ENCODE measurements around the gene ACTR1A. TPM values are rescaled to one million over a fixed set of nuclear protein-coding genes. Genes with fewer than 3 reads are reported as not detected.

ACTR1A gene
- total RNA-seq, 1 donor from 2014 or later, result 88.0 TPM

DNA sequence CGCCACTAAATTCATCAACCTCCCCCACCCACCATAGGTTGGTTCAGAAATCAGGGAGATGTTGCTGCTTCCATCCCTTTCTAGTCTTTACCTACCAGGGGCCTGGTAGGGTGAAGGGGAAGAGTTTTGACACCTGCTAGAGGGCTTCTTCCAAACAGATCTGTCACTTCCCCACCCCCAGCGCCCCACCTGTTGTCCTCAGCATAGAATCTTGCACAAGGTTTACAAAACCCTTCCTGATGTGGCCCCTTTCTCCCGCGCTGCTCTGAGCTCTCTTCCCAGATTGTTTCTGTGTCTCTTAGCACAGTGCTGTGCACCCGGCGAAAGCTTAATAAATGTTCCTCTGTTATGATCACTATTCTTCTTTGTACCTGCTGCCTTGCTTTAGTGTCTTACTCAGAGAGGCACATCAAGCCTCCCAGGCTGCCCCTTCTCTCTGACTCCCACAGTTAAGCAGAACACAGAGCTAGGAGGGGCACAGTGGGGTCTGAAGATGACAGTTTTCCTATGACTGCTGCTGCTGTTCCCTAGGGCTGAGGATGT is 39.9 kb downstream of the ACTR1A start:
- intact Hi-C loops (cut with DNase I), result no loop called here
- ATAC-seq (no peak), DNase-seq (no peak)
- Histone ChIP-seq H3K27me3 (ENCODE audit: low read depth) (no peaks in the 10 kb centered on the region), H3K27ac (peak overlapping the region; percentile 53), H3K36me3 (no peaks in the 10 kb centered on the region), H3K9me3 (no peaks in the 10 kb centered on the region), H3K4me1 (peaks cover 19% of the 10 kb centered on the region), H3K4me3 (peak overlapping the region; percentile 64)
- TF ChIP-seq, protein P1, sequence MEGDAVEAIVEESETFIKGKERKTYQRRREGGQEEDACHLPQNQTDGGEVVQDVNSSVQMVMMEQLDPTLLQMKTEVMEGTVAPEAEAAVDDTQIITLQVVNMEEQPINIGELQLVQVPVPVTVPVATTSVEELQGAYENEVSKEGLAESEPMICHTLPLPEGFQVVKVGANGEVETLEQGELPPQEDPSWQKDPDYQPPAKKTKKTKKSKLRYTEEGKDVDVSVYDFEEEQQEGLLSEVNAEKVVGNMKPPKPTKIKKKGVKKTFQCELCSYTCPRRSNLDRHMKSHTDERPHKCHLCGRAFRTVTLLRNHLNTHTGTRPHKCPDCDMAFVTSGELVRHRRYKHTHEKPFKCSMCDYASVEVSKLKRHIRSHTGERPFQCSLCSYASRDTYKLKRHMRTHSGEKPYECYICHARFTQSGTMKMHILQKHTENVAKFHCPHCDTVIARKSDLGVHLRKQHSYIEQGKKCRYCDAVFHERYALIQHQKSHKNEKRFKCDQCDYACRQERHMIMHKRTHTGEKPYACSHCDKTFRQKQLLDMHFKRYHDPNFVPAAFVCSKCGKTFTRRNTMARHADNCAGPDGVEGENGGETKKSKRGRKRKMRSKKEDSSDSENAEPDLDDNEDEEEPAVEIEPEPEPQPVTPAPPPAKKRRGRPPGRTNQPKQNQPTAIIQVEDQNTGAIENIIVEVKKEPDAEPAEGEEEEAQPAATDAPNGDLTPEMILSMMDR (IDR thresholded peaks at IDR 0.05), result no peak

DNA sequence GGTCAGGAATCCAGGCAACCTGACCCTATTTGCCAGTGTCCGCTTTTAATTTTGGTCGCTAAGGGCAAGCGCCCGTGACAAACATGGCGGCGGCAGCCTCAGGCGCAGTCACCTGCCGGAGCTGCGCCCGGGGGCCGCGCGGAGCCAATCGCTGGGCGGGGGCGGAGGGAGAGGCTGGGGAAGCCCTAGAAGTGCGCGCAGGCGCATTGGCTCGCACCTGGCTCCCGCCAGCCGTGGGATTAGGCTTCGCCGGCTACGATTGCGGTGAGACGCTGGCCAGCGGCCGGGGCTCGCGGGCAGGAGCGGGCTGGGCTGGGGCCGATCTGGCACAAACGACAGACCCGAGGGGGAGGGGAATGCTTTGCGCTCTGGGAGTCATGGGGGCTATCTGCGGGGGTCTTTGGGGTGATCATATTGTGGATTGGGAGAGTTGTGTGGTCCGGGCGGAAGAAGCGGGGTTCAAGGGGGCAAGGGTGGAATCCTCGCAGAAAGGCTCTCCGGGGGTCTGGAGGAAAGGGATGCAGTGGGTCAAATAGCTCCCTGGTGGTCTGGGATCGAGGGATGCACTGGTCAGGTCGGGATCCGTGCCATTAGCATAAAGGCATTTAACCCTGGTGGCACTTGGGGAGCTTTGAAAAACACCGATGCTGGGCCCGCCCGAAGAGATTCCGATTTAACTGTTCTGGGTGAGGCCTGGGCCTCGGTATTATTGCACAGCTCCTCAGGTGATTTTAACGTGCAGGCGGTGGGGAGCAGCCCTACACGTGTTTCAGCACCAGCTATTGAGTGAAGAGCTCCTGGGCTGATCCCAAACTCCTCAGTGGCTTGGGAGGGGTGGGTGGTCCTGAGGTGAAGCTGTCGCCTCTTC is 41.1 kb downstream of the ACTR1A start:
- TF ChIP-seq, protein P1 (IDR thresholded peaks at IDR 0.05), result no peak
- DNase-seq (peak; percentile 97), ATAC-seq (peak; percentile 98)
- Histone ChIP-seq H3K36me3 (no peaks in the 10 kb centered on the region), H3K27ac (peak overlapping the region; percentile 70), H3K27me3 (ENCODE audit: low read depth) (no peaks in the 10 kb centered on the region), H3K4me3 (peak overlapping the region; percentile 64), H3K4me1 (peaks cover 22% of the 10 kb centered on the region), H3K9me3 (no peaks in the 10 kb centered on the region)
- intact Hi-C loops (cut with DNase I), result no loop called here

DNA sequence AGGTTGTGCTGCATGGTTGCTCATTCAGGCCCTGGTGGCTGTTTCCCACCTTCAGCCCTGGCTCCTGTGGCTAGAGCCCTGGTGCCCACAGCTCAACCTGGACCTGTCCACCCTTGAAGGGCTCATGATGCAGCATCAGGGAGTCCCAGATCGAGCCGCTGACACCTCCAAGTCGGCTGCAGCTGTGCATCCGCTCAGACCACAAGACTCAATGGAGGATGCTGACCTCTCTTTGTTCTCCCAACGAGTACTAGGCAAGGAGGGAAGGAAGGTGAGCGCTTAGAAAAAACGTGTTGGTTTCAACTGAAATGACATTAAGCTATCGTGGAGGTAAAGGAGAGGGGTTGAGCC is 41.7 kb downstream of the ACTR1A start:
- H3K27ac ChIP-seq, result peak overlapping the region; percentile 70
- no peaks in the 10 kb centered on the region for H3K27me3 ChIP-seq (ENCODE audit: low read depth)
- peak in 1 of 2 donors; percentile 4 for ATAC-seq
- TF ChIP-seq, protein P1 (IDR thresholded peaks at IDR 0.05), result no peak
- H3K4me1 ChIP-seq, result peaks cover 28% of the 10 kb centered on the region
- peak overlapping the region; percentile 64 for H3K4me3 ChIP-seq
- intact Hi-C loops (cut with DNase I), result no loop called here
- no peak for DNase-seq
- H3K36me3 ChIP-seq, result no peaks in the 10 kb centered on the region
- H3K9me3 ChIP-seq, result no peaks in the 10 kb centered on the region

DNA sequence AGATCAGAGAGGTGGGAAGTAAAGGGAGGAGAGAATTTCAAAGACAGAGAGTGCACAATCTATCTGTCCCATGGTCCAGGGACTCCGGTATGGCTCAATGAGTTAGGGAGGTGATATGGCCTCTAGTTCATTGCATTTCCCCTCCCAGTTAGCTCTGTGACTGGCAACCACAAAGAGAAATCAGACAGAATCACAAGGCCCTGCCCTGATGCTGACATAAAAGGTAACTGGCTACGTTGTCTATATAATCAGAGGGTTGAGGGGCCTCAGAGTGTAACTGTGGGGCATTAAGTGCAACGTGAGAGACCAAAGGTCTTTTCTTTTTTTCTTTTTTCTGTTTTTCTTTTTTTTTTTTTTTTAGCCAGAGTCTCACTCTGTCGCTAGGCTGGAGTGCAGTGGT is 43.9 kb downstream of the ACTR1A start:
- DNase-seq, result no peak
- TF ChIP-seq, protein P1 (IDR thresholded peaks at IDR 0.05), result no peak
- no peaks in the 10 kb centered on the region for H3K36me3 ChIP-seq
- peaks cover 49% of the 10 kb centered on the region for H3K4me1 ChIP-seq
- H3K4me3 ChIP-seq, result no peak overlapping the region
- ATAC-seq, result no peak
- intact Hi-C loops (cut with DNase I), result no loop called here
- no peak overlapping the region for H3K27ac ChIP-seq
- no peaks in the 10 kb centered on the region for H3K27me3 ChIP-seq (ENCODE audit: low read depth)
- H3K9me3 ChIP-seq, result no peaks in the 10 kb centered on the region

DNA sequence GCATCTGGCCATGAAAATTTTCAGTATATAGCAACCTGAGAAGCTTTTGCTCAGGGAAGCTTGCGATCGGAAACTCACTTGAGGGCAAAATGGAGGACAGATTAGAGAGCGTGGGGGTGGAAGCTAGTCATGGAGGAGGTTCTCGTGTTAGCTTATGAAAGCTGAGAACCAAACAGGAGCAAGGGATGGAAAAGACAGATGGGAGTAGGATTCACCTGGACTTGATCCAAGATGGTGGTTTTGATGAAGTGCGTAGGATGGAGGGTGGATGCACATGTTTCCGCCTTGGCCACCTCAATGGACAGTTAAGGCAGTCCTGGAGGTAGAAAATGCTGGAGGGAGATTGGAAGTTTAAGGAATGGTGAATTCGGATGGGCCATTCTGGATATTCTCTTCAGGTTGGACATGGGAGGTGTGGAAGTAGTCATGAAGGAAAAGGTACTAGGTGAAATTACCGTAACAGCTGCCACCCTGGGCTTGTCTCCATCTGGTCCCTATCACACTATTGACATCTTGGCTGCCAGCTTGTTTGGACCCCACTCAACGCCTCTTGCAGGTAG is 44.8 kb downstream of the ACTR1A start:
- intact Hi-C loops (cut with DNase I), result no loop called here
- TF ChIP-seq, protein P1 (IDR thresholded peaks at IDR 0.05), result no peak

More for the DNA sequence above, 44.8 kb downstream of the ACTR1A start:
- H3K4me3 ChIP-seq, result no peak overlapping the region
- H3K27ac ChIP-seq, result no peak overlapping the region
- no peaks in the 10 kb centered on the region for H3K36me3 ChIP-seq
- H3K27me3 ChIP-seq (ENCODE audit: low read depth), result no peaks in the 10 kb centered on the region
- no peaks in the 10 kb centered on the region for H3K9me3 ChIP-seq
- H3K4me1 ChIP-seq, result peaks cover 56% of the 10 kb centered on the region
- DNase-seq, result no peak
- no peak for ATAC-seq

All from lower lobe of right lung (tissue), 2 donors.